Erythroblast (primary cell): Measurements from ENCODE around the gene JMJD8.

Experiments
- GATA1 ChIP-seq: IDR thresholded peaks from 2 replicates; pipeline ENCODE4 v1.6.1; 2011; ENCODE audit warnings: low read depth, mild to moderate bottlenecking, control low read depth, low read length, moderate library complexity
- POLR2A ChIP-seq: IDR thresholded peaks from 2 replicates; pipeline ENCODE4 v1.6.1; 2011; ENCODE audit warnings: mild to moderate bottlenecking, low read length

DNA sequence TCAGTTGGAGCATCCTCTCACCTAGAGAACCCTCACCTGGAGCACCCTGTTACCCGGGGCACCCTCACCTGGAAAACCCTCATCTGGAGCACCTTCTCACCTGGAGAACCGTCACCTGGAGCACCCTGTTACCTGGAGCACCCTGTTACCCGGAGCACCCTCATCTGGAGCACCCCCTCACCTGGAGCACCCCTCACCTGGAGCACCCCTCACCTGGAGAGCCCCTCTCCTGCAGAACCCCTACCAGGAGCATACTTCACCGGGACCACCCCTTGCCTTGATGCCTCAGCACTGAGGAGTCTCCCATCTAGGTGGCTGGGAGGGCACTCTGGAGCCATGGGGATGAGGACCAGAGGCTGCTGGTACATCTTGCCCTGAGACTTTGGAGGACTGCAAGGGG lies 24.8 kb upstream of the JMJD8 start:
- TF ChIP-seq POLR2A (no peak), GATA1 (no peak)
